ENCODE measurements around the gene NOTCH1. TPM values are rescaled to one million over a fixed set of nuclear protein-coding genes. Genes with fewer than 3 reads are reported as not detected.
"Not testable (repeated sequence)": the region's sequence is repeated elsewhere in the genome, so short reads cannot be mapped to it uniquely, and the experiment has no call there.

Gene NOTCH1
- total RNA-seq, 4 donors from 2014 or later = 71.0 to 160 (median 114) TPM

GRCh38 chr9:136581614-136582447, 36.0 kb upstream of the NOTCH1 start:
- no peak for DNase-seq (ENCODE audit: low spot score in 2 of 2)
- H3K4me1 ChIP-seq = peaks cover 43% of the 10 kb centered on the region
- no peak overlapping the region for H3K4me3 ChIP-seq
- no peak overlapping the region for H3K27ac ChIP-seq
- TF ChIP-seq POLR2AphosphoS5 (IDR thresholded peaks at IDR 0.05) = no peak
- WGBS = 96% methylated on average over 12 of the region's 12 CpGs
- no peaks in the 10 kb centered on the region for H3K27me3 ChIP-seq
- no peaks in the 10 kb centered on the region for H3K9me3 ChIP-seq
- H3K36me3 ChIP-seq = no peaks in the 10 kb centered on the region

GRCh38 chr9:136579650-136580219, 33.9 kb upstream of the NOTCH1 start:
- not testable (repeated sequence) for H3K27me3 ChIP-seq; H3K4me3 ChIP-seq; DNase-seq (ENCODE audit: low spot score in 2 of 2); H3K36me3 ChIP-seq; H3K27ac ChIP-seq; H3K9me3 ChIP-seq
- 87% methylated on average over 9 of the region's 9 CpGs for WGBS
- peaks cover 40% of the 10 kb centered on the region for H3K4me1 ChIP-seq

- Histone ChIP-seq H3K27me3 (no peaks in the 10 kb centered on the region), H3K27ac (no peak overlapping the region), H3K9me3 (no peaks in the 10 kb centered on the region), H3K4me3 (no peak overlapping the region), H3K36me3 (no peaks in the 10 kb centered on the region), H3K4me1 (peaks cover 37% of the 10 kb centered on the region)
- TF ChIP-seq POLR2A (IDR thresholded peaks at IDR 0.05) (no peak), CTCF (IDR thresholded peaks at IDR 0.05) (no peak), EP300 (IDR thresholded peaks at IDR 0.05) (no peak), POLR2AphosphoS5 (IDR thresholded peaks at IDR 0.05) (no peak)
- 46% methylated on average over 9 of the region's 15 CpGs for WGBS
- DNase-seq (ENCODE audit: low spot score in 2 of 2) = no peak
Measured at GRCh38 chr9:136578915-136579649, 33.2 kb upstream of the NOTCH1 start.

- WGBS = no CpG with 5 or more reads among the region's 7 CpGs
- no peak overlapping the region for H3K4me3 ChIP-seq
- H3K36me3 ChIP-seq = no peaks in the 10 kb centered on the region
- DNase-seq (ENCODE audit: low spot score in 2 of 2) = no peak
- H3K27ac ChIP-seq = no peak overlapping the region
- no peaks in the 10 kb centered on the region for H3K27me3 ChIP-seq
- H3K4me1 ChIP-seq = peaks cover 35% of the 10 kb centered on the region
- TF ChIP-seq POLR2AphosphoS5 (IDR thresholded peaks at IDR 0.05) (no peak), CTCF (IDR thresholded peaks at IDR 0.05) (no peak), EP300 (IDR thresholded peaks at IDR 0.05) (no peak), POLR2A (IDR thresholded peaks at IDR 0.05) (no peak)
- no peaks in the 10 kb centered on the region for H3K9me3 ChIP-seq
Measured at GRCh38 chr9:136578626-136578914, 32.7 kb upstream of the NOTCH1 start.

- TF ChIP-seq EP300 (IDR thresholded peaks at IDR 0.05) = no peak
- no peak for TF ChIP-seq POLR2AphosphoS5 (IDR thresholded peaks at IDR 0.05)
- H3K4me3 ChIP-seq = no peak overlapping the region
Measured at GRCh38 chr9:136577941-136578625, 32.2 kb upstream of the NOTCH1 start.

GRCh38 chr9:136576269-136576626, 30.4 kb upstream of the NOTCH1 start:
- no peak for DNase-seq (ENCODE audit: low spot score in 2 of 2)
- peaks cover 28% of the 10 kb centered on the region for H3K4me1 ChIP-seq
- WGBS = 29% methylated on average over 6 of the region's 8 CpGs

More at GRCh38 chr9:136577941-136578625, 32.2 kb upstream of the NOTCH1 start:
- peaks cover 30% of the 10 kb centered on the region for H3K4me1 ChIP-seq
- H3K36me3 ChIP-seq = no peaks in the 10 kb centered on the region
- H3K9me3 ChIP-seq = no peaks in the 10 kb centered on the region
- no peak overlapping the region for H3K27ac ChIP-seq
- WGBS = 52% methylated on average over 19 of the region's 27 CpGs
- no peak for DNase-seq (ENCODE audit: low spot score in 2 of 2)
- H3K27me3 ChIP-seq = no peaks in the 10 kb centered on the region

More at GRCh38 chr9:136576269-136576626, 30.4 kb upstream of the NOTCH1 start:
- TF ChIP-seq CTCF (IDR thresholded peaks at IDR 0.05) (no peak), POLR2AphosphoS5 (IDR thresholded peaks at IDR 0.05) (no peak), EP300 (IDR thresholded peaks at IDR 0.05) (no peak), POLR2A (IDR thresholded peaks at IDR 0.05) (no peak)
- no peaks in the 10 kb centered on the region for H3K9me3 ChIP-seq
- no peaks in the 10 kb centered on the region for H3K27me3 ChIP-seq
- no peaks in the 10 kb centered on the region for H3K36me3 ChIP-seq
- H3K4me3 ChIP-seq = no peak overlapping the region
- no peak overlapping the region for H3K27ac ChIP-seq
